Limb (tissue), 2 donors: ENCODE data around the gene DDX51.
"Not testable (repeated sequence)": the region's sequence is repeated elsewhere in the genome, so short reads cannot be mapped to it uniquely, and the experiment has no call there.

ENCODE experiments used
- DNase-seq, 2 donors: peaks; one replicate each; pipeline ENCODE4 v3.0.0-alpha.2; 2016; ENCODE audit errors: extremely low spot score in 2 of 2

Gene DDX51

DNA sequence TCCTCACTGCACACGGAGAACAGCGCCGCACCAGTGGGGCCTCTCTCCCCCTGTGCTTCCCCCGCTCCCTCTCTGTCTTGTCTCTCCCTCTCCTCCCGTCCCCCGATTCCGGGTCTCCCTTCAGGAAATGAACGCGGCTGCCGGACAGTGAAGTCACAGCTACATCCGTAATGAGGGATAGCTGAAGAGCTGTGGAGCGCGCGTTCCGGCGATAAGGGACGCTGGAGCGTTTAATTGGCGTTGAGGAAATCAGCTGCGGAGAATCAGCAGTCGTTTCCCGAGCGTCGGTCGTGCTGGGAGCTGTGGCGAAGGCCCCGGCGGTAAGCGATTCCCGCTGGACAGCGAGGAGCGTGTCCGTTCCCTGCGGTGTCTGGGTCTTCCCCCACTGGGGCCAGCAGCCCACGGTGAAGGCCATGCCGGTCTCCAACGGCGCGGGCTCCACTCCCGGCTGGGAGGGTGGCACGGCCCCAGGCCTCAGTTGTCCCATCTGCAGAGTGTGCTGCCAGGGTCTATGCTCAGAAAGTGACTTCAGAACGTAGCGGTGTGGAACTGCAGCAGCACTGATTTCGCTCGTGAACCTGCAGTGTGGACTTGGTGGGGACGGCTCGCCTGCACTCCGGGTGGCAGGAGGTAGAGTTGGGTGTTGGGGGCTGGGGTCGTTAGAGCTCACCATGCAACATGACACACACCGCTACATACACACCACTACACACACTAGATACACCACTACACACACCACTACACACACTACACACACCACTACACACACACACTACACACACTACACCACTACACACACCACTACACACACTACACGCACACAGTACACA lies 11.0 kb upstream of the DDX51 start:
- DNase-seq = no peak

DNA sequence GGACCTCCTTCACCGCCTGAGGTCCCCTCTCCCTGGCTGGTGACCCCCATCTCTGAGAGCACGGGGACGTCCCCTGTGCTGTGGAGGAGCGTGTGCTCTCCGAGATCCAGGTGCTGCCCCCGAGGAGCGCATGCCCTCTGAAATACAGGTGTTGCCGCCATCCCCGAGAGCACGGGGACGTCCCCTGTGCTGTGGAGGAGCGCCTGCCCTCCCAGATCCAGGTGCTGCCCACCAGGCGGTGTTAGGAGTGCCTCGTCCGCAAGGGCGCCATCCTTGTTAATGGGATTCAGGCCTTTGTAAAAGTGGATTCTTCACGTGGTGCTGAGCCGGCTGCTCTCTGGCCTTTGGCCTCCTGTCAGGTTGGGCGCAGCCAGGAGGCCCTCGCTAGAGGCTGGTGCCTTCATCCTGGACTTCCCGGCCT lies 10.2 kb upstream of the DDX51 start:
- DNase-seq = no peak

DNA sequence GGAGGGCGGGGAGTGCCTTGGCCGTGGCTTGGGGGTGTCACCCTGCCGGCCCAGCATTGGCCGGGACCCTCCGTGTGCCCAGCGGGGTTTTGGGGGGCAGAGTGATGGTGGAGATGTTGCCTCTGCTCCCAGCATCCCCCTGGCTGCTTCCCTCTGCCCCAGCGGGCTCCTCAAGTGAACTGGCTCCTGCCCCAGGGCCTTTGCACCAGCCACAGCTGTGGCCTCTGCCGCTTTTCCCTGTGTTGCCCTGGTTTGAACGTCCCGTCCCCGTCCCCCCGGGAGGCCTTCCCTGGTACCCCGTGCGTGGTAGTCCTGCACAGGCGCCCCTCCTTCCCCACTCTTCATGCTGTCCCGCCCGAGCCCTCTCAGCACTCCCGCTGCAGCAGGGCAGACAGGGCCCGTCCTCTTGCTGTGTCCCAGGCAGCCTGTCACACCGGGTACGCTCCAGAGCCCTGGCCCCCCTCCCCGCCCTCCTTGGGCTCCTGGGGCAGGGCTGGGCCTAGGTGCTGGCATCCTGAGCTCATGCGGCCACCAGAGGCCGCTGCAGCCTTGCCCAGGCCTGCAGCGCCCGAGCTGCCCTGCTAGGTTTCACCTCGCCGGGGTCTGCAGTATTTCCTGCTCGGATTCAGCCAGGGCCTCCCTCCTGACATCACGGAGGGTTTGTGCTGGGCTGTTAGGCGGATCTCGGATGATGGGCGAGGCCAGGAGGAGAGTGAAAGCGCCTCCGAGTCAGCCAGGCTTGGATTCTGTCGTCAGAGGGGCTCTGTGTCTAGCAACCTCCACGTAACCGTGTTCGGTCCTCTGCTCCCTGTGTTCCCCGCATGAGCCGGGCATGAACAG lies 9.6 kb upstream of the DDX51 start:
- DNase-seq = peak; percentile 69 to 86

DNA sequence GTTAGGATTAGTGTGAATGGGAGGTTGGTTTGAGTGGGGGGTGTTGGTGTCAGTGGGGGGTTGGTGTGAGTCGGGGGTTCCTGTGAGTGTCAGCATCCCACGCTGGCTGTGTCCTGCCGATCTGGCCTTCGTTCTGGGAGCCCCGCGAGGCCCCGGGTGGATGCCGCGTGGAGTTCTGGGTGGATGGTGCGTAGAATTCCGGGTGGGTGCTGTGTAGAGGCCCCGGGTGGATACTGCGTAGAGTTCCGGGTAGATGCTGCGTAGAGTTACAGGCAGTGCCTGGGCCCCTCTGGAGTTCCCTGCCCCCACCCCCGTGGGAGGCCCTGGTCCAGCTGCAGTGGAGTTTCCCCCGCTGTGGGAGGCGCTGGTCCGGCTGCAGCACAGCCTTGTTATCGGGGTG lies 8.8 kb upstream of the DDX51 start:
- DNase-seq = no peak

DNA sequence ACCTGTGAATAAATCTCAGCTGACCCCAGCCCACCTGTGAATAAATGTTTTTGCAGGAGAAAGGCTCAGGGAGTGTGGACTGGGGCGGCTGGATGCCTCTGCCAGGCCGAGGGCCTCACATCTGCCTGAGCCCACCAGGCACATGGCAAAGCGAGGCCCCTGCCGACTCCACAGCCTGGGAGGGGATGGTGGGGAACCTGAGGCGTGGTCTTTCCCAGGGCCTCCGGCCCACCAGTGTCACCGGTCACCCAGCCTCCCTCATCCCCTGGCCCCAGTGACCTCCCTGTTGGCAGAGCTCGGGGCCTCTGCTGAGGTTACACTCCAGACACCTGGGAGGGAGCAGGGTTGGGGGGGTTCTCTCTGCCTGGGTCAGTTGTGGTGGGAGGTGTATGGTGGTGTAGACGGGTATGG lies 8.3 kb upstream of the DDX51 start:
- no peak for DNase-seq

DNA sequence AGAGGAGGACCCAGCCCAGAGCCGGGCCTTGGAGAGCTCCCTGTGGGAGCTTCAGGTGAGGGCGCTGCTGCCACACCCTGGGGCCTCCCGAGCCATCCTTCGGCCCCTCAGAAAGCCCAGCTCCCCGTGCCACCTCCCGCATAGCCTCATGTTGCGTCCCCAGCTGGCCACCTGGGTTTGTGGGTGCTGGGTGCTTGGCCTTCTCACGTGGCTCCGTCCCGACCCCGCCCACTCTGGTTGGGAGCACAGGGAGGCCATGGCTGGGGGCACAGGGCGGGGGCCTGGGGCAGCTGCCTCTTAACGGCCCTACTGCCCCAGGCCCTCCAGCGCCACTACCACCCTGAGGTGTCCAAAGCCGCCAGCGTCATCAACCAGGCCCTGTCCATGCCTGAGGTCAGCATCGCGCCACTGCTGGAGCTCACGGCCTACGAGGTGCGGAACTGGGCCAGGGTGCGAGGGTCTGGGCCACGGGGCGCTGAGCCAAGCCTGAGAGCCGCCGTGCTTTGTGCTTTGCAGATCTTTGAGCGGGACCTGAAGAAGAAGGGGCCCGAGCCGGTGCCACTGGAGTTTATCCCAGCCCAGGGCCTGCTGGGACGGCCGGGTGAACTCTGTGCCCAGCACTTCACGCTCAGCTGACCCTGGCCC lies 7.8 kb upstream of the DDX51 start:
- no peak for DNase-seq

DNA sequence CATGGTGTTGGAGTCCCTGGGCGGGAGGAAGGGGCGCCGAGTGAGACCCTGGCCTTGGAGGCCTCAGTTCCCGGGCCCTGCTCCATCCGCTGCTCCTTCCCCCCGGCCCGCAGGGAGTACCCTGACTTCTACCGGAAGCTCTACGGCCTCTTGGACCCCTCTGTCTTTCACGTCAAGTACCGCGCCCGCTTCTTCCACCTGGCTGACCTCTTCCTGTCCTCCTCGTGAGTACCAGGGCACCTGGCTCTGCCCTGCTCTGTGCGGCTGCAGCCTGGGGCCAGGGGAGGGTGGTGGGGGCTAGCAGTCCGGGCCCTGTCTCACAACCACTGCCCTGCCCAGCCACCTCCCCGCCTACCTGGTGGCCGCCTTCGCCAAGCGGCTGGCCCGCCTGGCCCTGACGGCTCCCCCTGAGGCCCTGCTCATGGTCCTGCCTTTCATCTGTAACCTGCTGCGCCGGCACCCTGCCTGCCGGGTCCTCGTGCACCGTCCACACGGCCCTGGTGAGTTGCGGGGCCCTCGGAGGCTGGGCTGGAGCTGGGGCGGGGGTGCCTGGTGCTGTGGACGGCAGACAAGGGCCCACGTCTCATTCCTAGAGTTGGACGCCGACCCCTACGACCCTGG lies 7.1 kb upstream of the DDX51 start:
- no peak for DNase-seq

DNA sequence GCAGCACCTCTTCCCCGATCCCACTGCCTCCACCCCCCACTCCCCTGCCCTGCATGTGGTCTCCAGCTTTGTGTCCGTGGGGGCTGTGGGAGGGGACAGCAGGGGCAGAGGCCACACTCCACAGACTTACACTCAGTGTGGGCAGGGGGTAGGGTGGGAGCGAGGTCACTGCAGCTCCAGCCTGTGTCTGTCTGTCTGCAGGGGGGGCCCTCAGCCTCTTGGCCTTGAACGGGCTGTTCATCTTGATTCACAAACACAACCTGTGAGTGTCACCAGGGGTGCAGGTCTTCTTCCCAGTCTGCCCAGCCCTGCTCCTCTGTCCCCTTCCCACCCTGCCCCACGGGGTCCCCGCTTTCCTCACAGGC lies 6.6 kb upstream of the DDX51 start:
- no peak for DNase-seq

DNA sequence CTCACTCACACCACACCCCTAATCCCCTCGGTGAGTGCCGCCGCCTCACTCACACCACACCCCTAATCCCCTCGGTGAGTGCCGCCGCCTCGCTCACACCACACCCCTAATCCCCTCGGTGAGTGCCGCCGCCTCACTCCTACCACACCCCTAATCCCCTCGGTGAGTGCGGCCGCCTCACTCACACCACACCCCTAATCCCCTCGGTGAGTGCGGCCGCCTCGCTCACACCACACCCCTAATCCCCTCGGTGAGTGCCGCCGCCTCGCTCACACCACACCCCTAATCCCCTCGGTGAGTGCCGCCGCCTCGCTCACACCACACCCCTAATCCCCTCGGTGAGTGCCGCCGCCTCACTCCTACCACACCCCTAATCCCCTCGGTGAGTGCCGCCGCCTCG lies 5.4 kb upstream of the DDX51 start:
- not testable (repeated sequence) for DNase-seq

DNA sequence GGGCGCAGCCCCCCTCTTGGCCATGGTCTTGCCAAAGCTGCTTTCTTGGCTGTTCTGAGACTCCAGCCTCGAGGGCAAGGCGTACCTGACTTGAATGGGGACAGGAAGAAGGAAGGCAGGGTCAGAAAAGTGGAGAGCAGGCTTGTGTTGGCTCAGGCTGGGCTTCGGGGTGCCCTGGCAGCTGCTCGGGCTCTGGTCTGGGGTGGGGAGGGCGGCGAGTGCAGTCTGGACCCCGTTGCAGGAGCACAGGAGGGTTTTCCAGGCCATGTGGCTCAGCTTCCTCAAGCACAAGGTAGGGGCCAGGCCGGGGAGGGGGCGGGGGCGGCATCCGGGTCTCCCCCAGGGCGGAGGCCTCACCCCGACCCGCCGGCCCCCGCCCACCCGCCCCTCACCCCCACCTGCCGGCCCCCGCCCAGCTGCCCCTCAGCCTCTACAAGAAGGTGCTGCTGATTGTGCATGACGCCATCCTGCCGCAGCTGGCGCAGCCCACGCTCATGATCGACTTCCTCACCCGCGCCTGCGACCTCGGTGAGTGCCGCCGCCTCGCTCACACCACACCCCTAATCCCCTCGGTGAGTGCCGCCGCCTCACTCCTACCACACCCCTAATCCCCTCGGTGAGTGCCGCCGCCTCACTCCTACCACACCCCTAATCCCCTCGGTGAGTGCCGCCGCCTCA lies 4.4 kb upstream of the DDX51 start:
- DNase-seq = no peak

DNA sequence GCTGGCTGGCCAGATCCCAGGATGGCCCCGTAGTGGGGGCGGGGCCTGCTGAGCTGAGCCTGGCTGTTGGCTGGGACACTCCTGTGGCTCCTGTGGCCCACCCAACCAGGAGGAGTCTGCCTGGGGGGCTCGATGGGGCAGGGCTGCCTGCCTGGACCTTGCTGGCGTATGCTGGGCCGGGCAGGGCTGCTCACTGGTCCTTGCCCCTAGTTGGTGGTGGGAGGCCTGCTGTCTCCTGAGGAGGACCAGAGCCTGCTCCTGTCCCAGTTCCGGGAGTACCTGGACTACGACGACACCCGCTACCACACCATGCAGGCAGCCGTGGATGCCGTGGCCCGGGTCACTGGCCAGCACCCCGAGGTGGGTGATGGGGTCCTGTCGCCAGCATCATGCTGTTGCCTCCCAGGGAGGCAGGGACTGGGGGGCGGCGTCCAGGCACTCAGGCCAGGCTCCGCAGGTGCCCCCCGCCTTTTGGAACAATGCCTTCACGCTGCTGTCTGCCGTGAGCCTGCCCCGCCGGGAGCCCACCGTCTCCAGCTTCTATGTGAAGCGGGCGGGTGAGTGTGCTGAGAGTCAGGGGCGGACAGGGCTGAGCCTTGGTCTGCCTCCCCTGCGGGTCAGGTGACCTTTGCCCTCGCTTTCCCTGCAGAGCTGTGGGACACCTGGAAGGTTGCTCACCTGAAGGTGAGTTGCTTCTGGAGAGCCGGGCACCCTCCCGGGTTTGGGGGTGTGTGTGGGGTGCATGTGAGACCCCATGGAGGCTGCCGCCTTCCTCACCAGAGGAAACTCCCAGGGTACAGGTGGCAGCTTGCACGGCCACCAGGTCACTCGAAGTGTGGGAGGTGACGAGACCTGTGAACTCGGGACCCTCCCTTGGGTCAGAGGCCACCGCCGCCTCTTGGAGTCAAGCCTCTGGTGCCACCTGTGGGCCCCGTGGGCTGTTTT lies 3.6 kb upstream of the DDX51 start:
- DNase-seq = no peak

DNA sequence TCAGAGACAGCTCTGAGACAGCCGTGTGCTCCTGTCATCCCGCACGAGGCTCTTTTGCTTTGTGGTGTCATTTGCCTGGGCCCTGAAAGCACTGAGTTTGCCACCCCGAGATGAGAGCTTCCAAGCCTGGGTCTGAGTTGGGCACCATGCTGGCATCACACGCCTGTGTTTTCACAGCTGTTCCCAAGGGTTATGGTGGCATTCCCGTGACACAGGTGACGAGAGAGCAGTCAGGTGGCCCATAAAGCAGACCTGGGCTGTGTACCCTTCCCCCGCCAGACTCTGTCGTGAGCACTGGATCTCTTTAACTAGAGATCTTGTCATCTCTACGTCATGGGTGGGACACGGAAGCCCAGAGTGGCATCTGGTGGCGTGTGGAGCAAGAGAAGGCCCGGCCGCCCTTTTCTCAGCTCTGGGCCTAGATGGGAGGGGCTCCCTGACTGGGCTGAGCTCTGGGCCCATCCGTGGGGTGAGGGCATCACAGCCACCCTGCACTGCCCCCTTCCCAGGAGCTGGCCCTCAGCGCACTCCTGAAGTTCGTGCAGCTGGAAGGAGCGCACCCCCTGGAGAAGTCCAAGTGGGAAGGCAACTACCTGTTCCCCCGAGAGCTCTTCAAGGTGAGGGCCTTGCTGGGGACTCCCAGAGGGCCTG lies 2.8 kb upstream of the DDX51 start:
- DNase-seq = no peak

DNA sequence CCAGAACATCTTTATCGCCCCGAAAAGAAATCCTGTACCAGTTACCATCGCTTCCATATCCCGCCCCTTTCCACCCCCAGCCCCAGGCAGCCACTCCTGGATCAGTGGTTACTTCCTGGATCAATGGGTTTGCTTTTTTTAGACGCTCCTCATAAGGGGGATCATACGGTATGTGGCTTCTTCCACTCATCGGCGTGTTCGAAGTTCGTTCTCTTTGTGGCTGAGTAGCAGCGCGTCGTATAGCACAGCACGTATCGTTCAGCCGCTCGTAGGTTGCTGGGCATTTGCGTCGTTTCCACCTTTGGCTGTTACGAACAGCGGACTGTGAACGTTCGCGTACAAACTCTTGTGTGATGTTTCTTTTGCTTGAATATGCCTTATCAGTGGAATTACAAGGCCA lies 2.0 kb upstream of the DDX51 start:
- no peak for DNase-seq

DNA sequence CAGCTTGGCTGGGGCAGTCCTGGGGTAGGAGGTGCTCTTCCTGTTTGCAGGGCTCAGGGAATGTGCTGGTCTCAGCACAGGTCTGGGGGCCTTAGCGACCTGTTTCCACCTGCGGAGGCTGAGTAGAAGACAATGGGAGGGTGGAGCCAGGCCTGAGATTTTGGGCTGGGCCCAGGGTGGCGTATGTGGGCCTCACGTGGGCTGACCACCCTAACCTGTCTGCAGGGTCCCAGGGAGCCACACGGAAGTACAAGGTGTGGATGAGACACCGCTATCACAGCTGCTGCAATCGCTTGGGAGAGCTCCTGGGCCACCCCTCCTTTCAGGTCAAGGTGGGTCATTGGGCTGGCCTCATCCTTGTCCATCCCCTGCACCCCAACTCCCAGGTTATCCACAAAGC lies 1.2 kb upstream of the DDX51 start:
- no peak for DNase-seq

DNA sequence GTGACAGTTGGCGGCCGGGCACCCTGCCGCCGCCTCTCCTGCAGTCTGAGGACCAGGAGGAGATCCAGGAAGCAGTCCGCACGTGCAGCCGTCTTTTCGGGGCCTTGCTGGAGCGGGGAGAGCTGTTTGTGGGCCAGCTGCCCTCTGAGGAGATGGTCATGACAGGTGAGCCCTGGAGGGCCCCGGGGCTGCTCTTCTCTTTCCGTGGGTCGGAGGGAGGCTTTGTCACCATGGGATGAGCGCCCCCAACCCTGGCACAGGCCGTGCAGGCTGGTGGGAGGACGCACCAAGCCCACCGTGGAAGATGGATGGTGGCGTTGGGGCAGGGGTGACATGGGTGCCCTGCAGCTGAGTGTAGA lies 670 bp upstream of the DDX51 start:
- no peak for DNase-seq

DNA sequence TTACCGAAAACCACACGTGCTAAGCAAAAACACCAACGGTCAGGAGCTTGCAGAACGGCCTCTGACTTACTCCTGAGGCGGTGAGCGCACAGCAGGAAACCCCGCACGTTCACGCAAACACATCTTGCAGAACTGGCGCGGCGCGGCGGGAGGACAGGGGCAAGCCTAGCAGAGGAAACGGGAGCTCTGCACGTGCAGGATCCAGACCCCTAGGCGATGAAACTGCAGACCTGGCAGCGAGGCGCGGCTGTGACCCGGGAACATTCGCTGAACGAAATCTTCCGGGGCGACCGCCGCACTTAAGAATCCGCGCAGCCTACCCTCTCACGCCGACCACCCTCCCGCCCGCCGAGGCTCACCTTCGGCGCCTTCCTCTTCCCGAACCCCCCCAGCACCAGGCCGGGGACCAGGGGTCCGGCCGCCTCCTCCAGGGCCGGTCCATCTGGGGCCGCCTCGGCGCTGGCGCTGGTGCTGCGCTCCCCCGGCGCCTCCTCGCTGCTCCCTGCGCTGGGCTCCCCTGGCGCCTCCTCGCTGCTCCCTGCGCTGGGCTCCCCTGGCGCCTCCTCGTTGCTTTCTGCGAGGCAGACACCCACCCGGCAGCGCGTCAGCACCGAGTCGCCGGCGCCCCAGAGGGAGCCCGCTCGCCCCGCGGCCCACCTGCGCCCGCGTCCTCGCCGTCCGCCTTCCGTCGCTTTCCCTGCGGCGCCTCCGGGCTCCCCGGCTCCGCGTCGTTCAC lies 615 bp downstream of the DDX51 start:
- DNase-seq = no peak

DNA sequence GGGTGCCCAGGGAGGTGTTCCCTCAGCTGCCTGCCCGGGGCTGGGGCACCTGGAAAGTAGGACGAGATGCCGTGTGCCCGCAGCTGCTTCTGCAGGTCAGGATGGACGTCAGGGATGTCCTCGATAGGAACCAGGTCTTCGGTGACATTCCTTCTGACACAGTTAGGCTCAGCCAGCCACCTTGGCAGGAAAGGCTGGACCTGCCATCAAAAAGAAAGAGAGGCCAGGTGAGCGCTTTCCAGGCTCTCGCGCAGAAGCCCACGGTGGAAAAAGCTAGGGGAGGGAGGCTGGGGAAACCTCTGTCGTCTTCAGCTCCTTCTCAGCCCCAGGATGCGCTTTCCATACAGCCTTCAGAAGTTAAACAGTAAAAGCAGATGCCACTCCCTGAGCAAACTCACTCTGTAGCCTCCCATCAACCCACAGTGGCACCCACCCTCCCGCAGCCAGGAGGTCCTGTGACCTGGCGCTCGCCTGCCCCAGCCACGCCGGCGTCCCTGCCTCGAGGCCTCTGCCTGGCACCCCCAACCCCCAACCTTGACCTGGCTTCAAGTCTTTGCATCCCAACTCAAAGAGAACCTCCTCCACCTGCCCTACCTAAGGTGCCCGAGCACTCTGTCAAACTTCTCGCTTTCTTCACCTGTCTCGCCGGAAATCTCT lies 1.3 kb downstream of the DDX51 start:
- no peak for DNase-seq

DNA sequence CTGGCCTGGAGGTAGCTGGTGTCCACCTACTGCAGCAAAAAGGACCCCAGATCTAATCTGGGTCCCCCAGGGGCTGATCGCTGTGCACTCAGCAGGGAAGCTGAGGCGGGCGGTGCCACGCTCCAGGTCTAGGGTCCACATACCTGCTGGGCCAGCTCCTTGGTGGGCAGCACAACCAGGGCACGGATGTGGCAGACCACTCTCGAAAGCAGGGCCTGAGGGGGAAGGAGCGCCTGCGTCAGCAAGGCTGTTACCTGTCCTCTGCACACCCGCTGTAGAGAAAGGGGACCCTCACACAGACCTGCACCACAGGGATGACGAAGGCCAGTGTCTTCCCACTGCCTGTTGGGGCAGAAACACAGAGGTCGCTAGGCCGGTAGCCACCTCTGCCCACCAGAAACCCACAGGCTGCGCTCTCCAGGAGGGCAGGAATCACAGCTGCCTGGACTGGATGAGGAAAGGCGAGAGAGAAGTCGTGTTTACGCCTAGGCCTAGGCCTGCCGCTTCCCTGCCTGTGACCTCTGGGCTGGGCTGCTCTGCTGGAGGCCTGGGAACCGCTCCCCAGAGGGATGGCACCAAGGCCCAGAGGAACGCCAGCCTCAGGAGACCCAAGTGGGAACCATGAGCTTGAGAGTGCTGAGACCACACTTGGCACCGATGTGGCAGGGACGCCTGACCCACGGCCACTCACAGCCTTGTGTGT lies 2.0 kb downstream of the DDX51 start:
- no peak for DNase-seq
